H9 (cell line): ENCODE measurements around the gene RNF32. TPM values are rescaled to one million over a fixed set of nuclear protein-coding genes. Genes with fewer than 3 reads are reported as not detected.

ENCODE experiments used
- DNase-seq: peaks from one replicate; pipeline ENCODE4 v3.0.0-alpha.2; 2017
- H2AFZ ChIP-seq: one replicate; pipeline ENCODE4 v1.6.1; 2013; ENCODE audit warnings: mild to moderate bottlenecking, low read length, control low read depth, moderate library complexity
- H2AK5ac ChIP-seq: 2 replicates; pipeline ENCODE4 v1.6.1; 2013; ENCODE audit warnings: low read length, control low read depth, mixed read lengths; ENCODE audit not compliant: insufficient read length
- H2BK120ac ChIP-seq: one replicate; pipeline ENCODE4 v1.6.1; 2013; ENCODE audit warnings: low read depth, mild to moderate bottlenecking, low read length, control low read depth, inconsistent platforms; ENCODE audit not compliant: poor library complexity, severe bottlenecking
- H2BK12ac ChIP-seq: 2 replicates; pipeline ENCODE4 v1.6.1; 2013; ENCODE audit warnings: low read length, control low read depth, mixed read lengths, low read depth; ENCODE audit not compliant: insufficient read length
- H2BK15ac ChIP-seq: 2 replicates; pipeline ENCODE4 v1.6.1; 2013; ENCODE audit warnings: low read depth, low read length, control low read depth
- H2BK20ac ChIP-seq: one replicate; pipeline ENCODE4 v1.6.1; 2013; ENCODE audit warnings: low read depth, mild to moderate bottlenecking, low read length, control low read depth, inconsistent platforms; ENCODE audit not compliant: poor library complexity, severe bottlenecking
- H2BK5ac ChIP-seq: 2 replicates; pipeline ENCODE4 v1.6.1; 2013; ENCODE audit warnings: low read length, control low read depth, mixed read lengths; ENCODE audit not compliant: insufficient read length
- H3K14ac ChIP-seq: 2 replicates; pipeline ENCODE4 v1.6.1; 2013; ENCODE audit warnings: low read length, control low read depth; ENCODE audit not compliant: insufficient read depth
- H3K18ac ChIP-seq: 2 replicates; pipeline ENCODE4 v1.6.1; 2013; ENCODE audit warnings: low read depth, mild to moderate bottlenecking, mixed read lengths, low read length, control low read depth; ENCODE audit not compliant: insufficient read length
- H3K23ac ChIP-seq: 2 replicates; pipeline ENCODE4 v1.6.1; 2013; ENCODE audit warnings: low read length, control low read depth, mixed read lengths, low read depth; ENCODE audit not compliant: insufficient read length
- H3K23me2 ChIP-seq: 2 replicates; pipeline ENCODE4 v1.6.1; 2013; ENCODE audit warnings: low read depth, mild to moderate bottlenecking, mixed read lengths, low read length, control low read depth; ENCODE audit not compliant: insufficient read length, poor library complexity, severe bottlenecking
- H3K27ac ChIP-seq: 2 replicates; pipeline ENCODE4 v1.5.1; 2013; ENCODE audit warnings: low read length, control low read depth, mixed read lengths, low read depth; ENCODE audit not compliant: insufficient read length
- H3K27me3 ChIP-seq: 2 replicates; pipeline ENCODE4 v1.6.1; 2013; ENCODE audit warnings: low read length, control low read depth, inconsistent platforms; ENCODE audit not compliant: insufficient read depth
- H3K4ac ChIP-seq: 2 replicates; pipeline ENCODE4 v1.6.1; 2013; ENCODE audit warnings: low read depth, mild to moderate bottlenecking, control low read depth, inconsistent platforms, low read length, moderate library complexity
- H3K4me1 ChIP-seq: 2 replicates; pipeline ENCODE4 v1.6.1; 2013; ENCODE audit warnings: low read length, control low read depth, inconsistent platforms; ENCODE audit not compliant: insufficient read depth
- H3K4me2 ChIP-seq: 2 replicates; pipeline ENCODE4 v1.6.1; 2013; ENCODE audit warnings: low read length, control low read depth, mixed read lengths; ENCODE audit not compliant: insufficient read length, insufficient read depth
- H3K56ac ChIP-seq: 2 replicates; pipeline ENCODE4 v1.6.1; 2013; ENCODE audit warnings: low read depth, mild to moderate bottlenecking, mixed read lengths, low read length, control low read depth; ENCODE audit not compliant: insufficient read length
- H3K79me1 ChIP-seq: 2 replicates; pipeline ENCODE4 v1.6.1; 2013; ENCODE audit warnings: low read depth, mild to moderate bottlenecking, moderate library complexity, low read length, control low read depth, inconsistent platforms; ENCODE audit not compliant: insufficient read depth, poor library complexity, severe bottlenecking
- H3K79me2 ChIP-seq: 2 replicates; pipeline ENCODE4 v1.6.1; 2013; ENCODE audit warnings: low read length, control low read depth, inconsistent platforms; ENCODE audit not compliant: insufficient read depth
- H3K9ac ChIP-seq: 2 replicates; pipeline ENCODE4 v1.6.1; 2013; ENCODE audit warnings: low read length, control low read depth, mixed read lengths; ENCODE audit not compliant: insufficient read length; ENCODE audit errors: extremely low read depth
- H3K9me3 ChIP-seq: one replicate; pipeline ENCODE4 v1.6.1; 2013; ENCODE audit warnings: low read depth, low read length, inconsistent platforms; ENCODE audit not compliant: control insufficient read depth
- H3T11ph ChIP-seq: one replicate; pipeline ENCODE4 v1.6.1; 2013; ENCODE audit warnings: mild to moderate bottlenecking, low read length, control low read depth, inconsistent platforms
- H4K20me1 ChIP-seq: one replicate; pipeline ENCODE4 v1.6.1; 2013; ENCODE audit not compliant: control insufficient read depth, insufficient read length, insufficient read depth
- H4K5ac ChIP-seq: 2 replicates; pipeline ENCODE4 v1.6.1; 2013; ENCODE audit warnings: low read depth, mild to moderate bottlenecking, mixed read lengths, low read length, control low read depth; ENCODE audit not compliant: insufficient read length
- H4K8ac ChIP-seq: replicated peaks from 2 replicates; pipeline ENCODE4 v1.6.1; 2013; ENCODE audit warnings: low read length, control low read depth, mixed read lengths, low read depth; ENCODE audit not compliant: insufficient read length
- H4K91ac ChIP-seq: 2 replicates; pipeline ENCODE4 v1.6.1; 2013; ENCODE audit warnings: low read depth, mild to moderate bottlenecking, moderate library complexity, mixed read lengths, low read length, control low read depth; ENCODE audit not compliant: insufficient read length
- H3K27ac Mint-ChIP-seq, 3 experiments: 2 replicates in 2 of 3; 3 replicates in 1 of 3; pipeline ENCODE4 v1.8.0; 2020 to 2021; ENCODE audit warnings: mixed read lengths in 3 of 3, mild to moderate bottlenecking in 1 of 3, moderate library complexity in 1 of 3
- H3K27me3 Mint-ChIP-seq: 2 replicates; pipeline ENCODE4 v1.8.0; 2021; ENCODE audit warnings: low read depth, mild to moderate bottlenecking, moderate library complexity, mixed read lengths
- H3K36me3 Mint-ChIP-seq, 3 experiments: 2 replicates in 2 of 3; 3 replicates in 1 of 3; pipeline ENCODE4 v1.8.0; 2020 to 2021; ENCODE audit warnings: low read depth in 3 of 3, mixed read lengths in 3 of 3; ENCODE audit not compliant: insufficient read depth in 1 of 3
- H3K4me1 Mint-ChIP-seq, 2 experiments: 2 replicates each; pipeline ENCODE4 v1.8.0; 2020; ENCODE audit warnings: mixed read lengths in 2 of 2
- H3K4me3 Mint-ChIP-seq, 2 experiments: 2 replicates in 1 of 2; 3 replicates in 1 of 2; pipeline ENCODE4 v1.8.0; 2020 to 2021; ENCODE audit warnings: mild to moderate bottlenecking in 2 of 2, mixed read lengths in 2 of 2, moderate library complexity in 1 of 2
- H3K9me3 Mint-ChIP-seq, 2 experiments: 2 replicates in 1 of 2; 3 replicates in 1 of 2; pipeline ENCODE4 v1.8.0; 2020; ENCODE audit warnings: mild to moderate bottlenecking in 2 of 2, mixed read lengths in 2 of 2, moderate library complexity in 1 of 2
- CTCF ChIP-seq: fragments of 200-600 bp; sonication (generic); conservative IDR thresholded peaks from 3 replicates; pipeline ENCODE4 v1.8.0; 2021; ENCODE audit warnings: antibody characterized with exemption, mild to moderate bottlenecking
- WGBS: extraction: QIAGEN DNeasy Blood & Tissue Kit; methylation state at CpG from one replicate; pipeline ENCODE4 v1.1.7; 2013; ENCODE audit warnings: missing lambda C conversion rate, low lambda C conversion rate, mixed read lengths; ENCODE audit not compliant: insufficient read length; ENCODE audit errors: extremely low coverage; 5-methylcytosine and 5-hydroxymethylcytosine counted together
- total RNA-seq: library from RNA; stranded (reverse); gene quantifications from 2 replicates; pipeline ENCODE4 v1.2.1, GENCODE V29; 2021

RNF32 gene
- total RNA-seq, 1 experiment from 2014 or later, result 0.90 TPM

GRCh38 chr7:156668130-156668741 lies 27.7 kb downstream of the RNF32 start:
- Histone ChIP-seq H2AK5ac (no peak overlapping the region), H4K8ac (no peak overlapping the region), H3K27me3 (no peaks in the 10 kb centered on the region), H4K91ac (no peak overlapping the region), H2BK12ac (no peak overlapping the region), H3K23ac (no peak overlapping the region), H4K20me1 (no peaks in the 10 kb centered on the region), H3K27ac (no peak overlapping the region), H2BK20ac (no peak overlapping the region), H3K14ac (no peak overlapping the region), H3K9ac (no peak overlapping the region), H3K18ac (no peak overlapping the region), H3K4ac (no peak overlapping the region), H4K5ac (no peak overlapping the region), H3K9me3 (no peaks in the 10 kb centered on the region), H2BK5ac (no peak overlapping the region), H2AFZ (no peak overlapping the region), H3K79me1 (no peaks in the 10 kb centered on the region), H3K79me2 (no peaks in the 10 kb centered on the region), H3K56ac (no peak overlapping the region), H3K23me2 (no peaks in the 10 kb centered on the region), H2BK120ac (no peak overlapping the region), H3T11ph (no peak overlapping the region), H3K4me1 (peaks cover 10% of the 10 kb centered on the region; the same call in 1 of the 2 replicates), H3K4me2 (no peak overlapping the region), H2BK15ac (no peak overlapping the region)
- DNase-seq, result no peak
- H3K9me3 Mint-ChIP-seq, result no peaks in the 10 kb centered on the region
- H3K36me3 Mint-ChIP-seq, result peaks cover 4 to 14% (median 12%) of the 10 kb centered on the region in 3 experiments; a peak in 6 of 7 replicates
- WGBS, result no CpG with 5 or more reads among the region's 13 CpGs
- no peaks in the 10 kb centered on the region for H3K27me3 Mint-ChIP-seq
- TF ChIP-seq CTCF, result no peak
- no peak overlapping the region for H3K4me3 Mint-ChIP-seq
- H3K27ac Mint-ChIP-seq, result peak overlapping the region; percentile 2 to 77 (median 55); a peak in 3 of 7 replicates
- peaks cover 34% of the 10 kb centered on the region in 2 experiments for H3K4me1 Mint-ChIP-seq
